ENCODE data around the gene UACA. TPM values are rescaled to one million over a fixed set of nuclear protein-coding genes. Genes with fewer than 3 reads are reported as not detected.
"Not testable (repeated sequence)": the region's sequence is repeated elsewhere in the genome, so short reads cannot be mapped to it uniquely, and the experiment has no call there.

UACA gene
- total and polyA plus RNA-seq, 2 experiments from 2014 or later: 21.5 to 35.8 TPM

DNA sequence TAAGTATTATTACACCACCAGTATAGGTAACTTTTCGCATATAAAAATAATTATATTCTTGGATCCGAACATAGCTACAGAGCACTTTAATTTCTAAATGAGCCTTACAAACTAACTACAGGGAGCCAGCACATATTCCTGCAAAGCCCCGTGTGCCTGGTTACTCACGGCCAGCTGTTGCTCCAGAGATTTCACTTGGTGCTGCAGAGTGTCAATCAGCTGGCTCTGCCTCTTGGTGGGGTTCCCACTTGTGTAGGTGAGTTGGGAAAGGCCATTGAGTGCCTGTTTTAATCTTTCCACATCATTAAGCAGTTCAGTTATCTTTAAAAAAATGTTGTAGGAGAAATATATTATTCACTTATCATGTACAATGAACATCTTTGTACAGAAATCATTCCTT, 98.9 kb downstream of the UACA start:
- Histone ChIP-seq H3K9me2 (ENCODE audit: insufficient read depth) (no peaks in the 10 kb centered on the region), H3K27me3 (ENCODE audit: insufficient read depth) (no peaks in the 10 kb centered on the region), H4K20me1 (replicated peaks; ENCODE audit: insufficient read depth) (no peaks in the 10 kb centered on the region), H2AFZ (no peak overlapping the region), H3K4me2 (no peak overlapping the region), H3K36me3 (ENCODE audit: insufficient read depth) (no peaks in the 10 kb centered on the region), H3K79me2 (replicated peaks; ENCODE audit: insufficient read depth) (no peaks in the 10 kb centered on the region), H3K27ac (ENCODE audit: low read depth) (no peak overlapping the region), H3K4me3 (no peak overlapping the region), H3F3A (replicated peaks; ENCODE audit: low read depth) (no peaks in the 10 kb centered on the region), H3K4me1 (ENCODE audit: insufficient read depth) (peaks cover 43% of the 10 kb centered on the region)
- Mint-ChIP-seq H3K27ac (no peak overlapping the region), H3K4me3 (no peak overlapping the region), H3K27me3 (ENCODE audit: insufficient read depth, low read depth, poor library complexity) (no peaks in the 10 kb centered on the region), H3K4me1 (peaks cover 10% of the 10 kb centered on the region), H3K9me3 (0 out of 3 replicates have a peak, but pooled peaks cover 4% of the 10 kb centered on the region), H3K36me3 (ENCODE audit: low read depth) (peaks cover 3% of the 10 kb centered on the region; the same call in 2 of the 3 replicates)
- TF ChIP-seq ZNF331 (CRISPR knock-in tag; IDR thresholded peaks at IDR 0.05; ENCODE audit: low read depth) (no peak), ZNF114 (CRISPR knock-in tag; IDR thresholded peaks at IDR 0.05) (no peak), POLR2AphosphoS5 (IDR thresholded peaks at IDR 0.05; ENCODE audit: low read depth) (no peak)
- ATAC-seq (no peak), DNase-seq (ENCODE audit: low spot score) (no peak)

GRCh38 chr15:70663069-70663468, 100.3 kb downstream of the UACA start:
- peaks cover 10% of the 10 kb centered on the region for H3K4me1 Mint-ChIP-seq
- H3K27ac Mint-ChIP-seq; DNase-seq (ENCODE audit: low spot score); H3K27me3 Mint-ChIP-seq (ENCODE audit: insufficient read depth, low read depth, poor library complexity); H4K20me1 ChIP-seq (replicated peaks; ENCODE audit: insufficient read depth); H3K4me3 Mint-ChIP-seq; ATAC-seq; H3F3A ChIP-seq (replicated peaks; ENCODE audit: low read depth); H3K36me3 ChIP-seq (ENCODE audit: insufficient read depth); H3K4me3 ChIP-seq; H3K4me2 ChIP-seq; H3K9me2 ChIP-seq (ENCODE audit: insufficient read depth); H3K9me3 Mint-ChIP-seq; H2AFZ ChIP-seq; H3K27ac ChIP-seq (ENCODE audit: low read depth); H3K79me2 ChIP-seq (replicated peaks; ENCODE audit: insufficient read depth); H3K36me3 Mint-ChIP-seq (ENCODE audit: low read depth); H3K27me3 ChIP-seq (ENCODE audit: insufficient read depth): not testable (repeated sequence)
- H3K4me1 ChIP-seq (ENCODE audit: insufficient read depth): peaks cover 28% of the 10 kb centered on the region

GRCh38 chr15:70659662-70660061, 103.7 kb downstream of the UACA start:
- H2AFZ ChIP-seq: no peak overlapping the region
- H3K4me3 ChIP-seq: no peak overlapping the region
- peaks cover 3% of the 10 kb centered on the region; the same call in 2 of the 3 replicates for H3K36me3 Mint-ChIP-seq (ENCODE audit: low read depth)
- H3K9me2 ChIP-seq (ENCODE audit: insufficient read depth): no peaks in the 10 kb centered on the region
- no peaks in the 10 kb centered on the region for H3K27me3 ChIP-seq (ENCODE audit: insufficient read depth)
- no peaks in the 10 kb centered on the region for H3K27me3 Mint-ChIP-seq (ENCODE audit: insufficient read depth, low read depth, poor library complexity)
- TF ChIP-seq, protein P1, sequence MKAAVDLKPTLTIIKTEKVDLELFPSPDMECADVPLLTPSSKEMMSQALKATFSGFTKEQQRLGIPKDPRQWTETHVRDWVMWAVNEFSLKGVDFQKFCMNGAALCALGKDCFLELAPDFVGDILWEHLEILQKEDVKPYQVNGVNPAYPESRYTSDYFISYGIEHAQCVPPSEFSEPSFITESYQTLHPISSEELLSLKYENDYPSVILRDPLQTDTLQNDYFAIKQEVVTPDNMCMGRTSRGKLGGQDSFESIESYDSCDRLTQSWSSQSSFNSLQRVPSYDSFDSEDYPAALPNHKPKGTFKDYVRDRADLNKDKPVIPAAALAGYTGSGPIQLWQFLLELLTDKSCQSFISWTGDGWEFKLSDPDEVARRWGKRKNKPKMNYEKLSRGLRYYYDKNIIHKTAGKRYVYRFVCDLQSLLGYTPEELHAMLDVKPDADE (IDR thresholded peaks at IDR 0.05): no peak
- H3K4me1 Mint-ChIP-seq: peaks cover 10% of the 10 kb centered on the region
- no peaks in the 10 kb centered on the region for H3K36me3 ChIP-seq (ENCODE audit: insufficient read depth)
- no peak overlapping the region for H3K4me2 ChIP-seq
- no peak overlapping the region for H3K4me3 Mint-ChIP-seq
- ATAC-seq (no peak), DNase-seq (ENCODE audit: low spot score) (no peak)
- 0 out of 3 replicates have a peak, but pooled peaks cover 4% of the 10 kb centered on the region for H3K9me3 Mint-ChIP-seq
- H3K79me2 ChIP-seq (replicated peaks; ENCODE audit: insufficient read depth): no peaks in the 10 kb centered on the region
- H3K27ac Mint-ChIP-seq: no peak overlapping the region
- H3K27ac ChIP-seq (ENCODE audit: low read depth): no peak overlapping the region
- H4K20me1 ChIP-seq (replicated peaks; ENCODE audit: insufficient read depth): no peaks in the 10 kb centered on the region
- peaks cover 11% of the 10 kb centered on the region; the same call in 1 of the 2 replicates for H3K4me1 ChIP-seq (ENCODE audit: insufficient read depth)
- H3F3A ChIP-seq (replicated peaks; ENCODE audit: low read depth): no peaks in the 10 kb centered on the region

DNA sequence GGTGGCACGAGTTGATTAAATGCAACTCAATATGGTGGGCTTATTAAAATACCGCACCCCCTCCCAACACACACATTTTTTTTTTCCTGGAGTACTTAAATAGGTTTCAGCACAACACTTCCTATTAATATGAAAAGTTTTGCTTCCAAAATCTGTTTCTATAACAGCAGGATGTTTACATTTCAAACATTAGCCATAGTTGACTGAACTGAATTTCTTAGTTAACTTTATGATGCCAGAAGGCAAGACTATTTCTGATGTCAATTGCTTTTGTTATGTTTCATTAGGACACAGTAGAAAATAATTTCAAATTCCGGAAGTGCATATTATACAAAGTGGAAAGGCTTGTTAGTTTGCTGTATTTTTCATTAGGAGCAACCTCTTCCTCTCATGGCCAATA, 104.7 kb downstream of the UACA start:
- Histone ChIP-seq H3K36me3 (ENCODE audit: insufficient read depth) (no peaks in the 10 kb centered on the region), H3K9me2 (ENCODE audit: insufficient read depth) (no peaks in the 10 kb centered on the region), H2AFZ (no peak overlapping the region), H3F3A (replicated peaks; ENCODE audit: low read depth) (no peaks in the 10 kb centered on the region), H3K4me3 (no peak overlapping the region), H4K20me1 (replicated peaks; ENCODE audit: insufficient read depth) (no peaks in the 10 kb centered on the region), H3K4me2 (no peak overlapping the region), H3K27ac (ENCODE audit: low read depth) (no peak overlapping the region), H3K27me3 (ENCODE audit: insufficient read depth) (no peaks in the 10 kb centered on the region), H3K4me1 (ENCODE audit: insufficient read depth) (peaks cover 11% of the 10 kb centered on the region; the same call in 1 of the 2 replicates), H3K79me2 (replicated peaks; ENCODE audit: insufficient read depth) (no peaks in the 10 kb centered on the region)
- peaks cover 10% of the 10 kb centered on the region for H3K4me1 Mint-ChIP-seq
- no peak overlapping the region for H3K27ac Mint-ChIP-seq
- 0 out of 3 replicates have a peak, but pooled peaks cover 4% of the 10 kb centered on the region for H3K9me3 Mint-ChIP-seq
- peaks cover 3% of the 10 kb centered on the region; the same call in 2 of the 3 replicates for H3K36me3 Mint-ChIP-seq (ENCODE audit: low read depth)
- no peak for ATAC-seq
- H3K27me3 Mint-ChIP-seq (ENCODE audit: insufficient read depth, low read depth, poor library complexity): no peaks in the 10 kb centered on the region
- no peak overlapping the region for H3K4me3 Mint-ChIP-seq
- DNase-seq (ENCODE audit: low spot score): no peak
- TF ChIP-seq CREB1 (CRISPR knock-in tag; IDR thresholded peaks at IDR 0.05; ENCODE audit: low read depth) (no peak), POLR2AphosphoS5 (IDR thresholded peaks at IDR 0.05; ENCODE audit: low read depth) (no peak), CTCF (conservative IDR thresholded peaks at IDR 0.05; ENCODE audit: low read depth in 2 of 2) (no peak), JUNB (IDR thresholded peaks at IDR 0.05; ENCODE audit: unreplicated experiment) (no peak), ZNF114 (CRISPR knock-in tag; IDR thresholded peaks at IDR 0.05) (no peak), ZNF331 (CRISPR knock-in tag; IDR thresholded peaks at IDR 0.05; ENCODE audit: low read depth) (no peak)
- TF ChIP-seq, protein P2, sequence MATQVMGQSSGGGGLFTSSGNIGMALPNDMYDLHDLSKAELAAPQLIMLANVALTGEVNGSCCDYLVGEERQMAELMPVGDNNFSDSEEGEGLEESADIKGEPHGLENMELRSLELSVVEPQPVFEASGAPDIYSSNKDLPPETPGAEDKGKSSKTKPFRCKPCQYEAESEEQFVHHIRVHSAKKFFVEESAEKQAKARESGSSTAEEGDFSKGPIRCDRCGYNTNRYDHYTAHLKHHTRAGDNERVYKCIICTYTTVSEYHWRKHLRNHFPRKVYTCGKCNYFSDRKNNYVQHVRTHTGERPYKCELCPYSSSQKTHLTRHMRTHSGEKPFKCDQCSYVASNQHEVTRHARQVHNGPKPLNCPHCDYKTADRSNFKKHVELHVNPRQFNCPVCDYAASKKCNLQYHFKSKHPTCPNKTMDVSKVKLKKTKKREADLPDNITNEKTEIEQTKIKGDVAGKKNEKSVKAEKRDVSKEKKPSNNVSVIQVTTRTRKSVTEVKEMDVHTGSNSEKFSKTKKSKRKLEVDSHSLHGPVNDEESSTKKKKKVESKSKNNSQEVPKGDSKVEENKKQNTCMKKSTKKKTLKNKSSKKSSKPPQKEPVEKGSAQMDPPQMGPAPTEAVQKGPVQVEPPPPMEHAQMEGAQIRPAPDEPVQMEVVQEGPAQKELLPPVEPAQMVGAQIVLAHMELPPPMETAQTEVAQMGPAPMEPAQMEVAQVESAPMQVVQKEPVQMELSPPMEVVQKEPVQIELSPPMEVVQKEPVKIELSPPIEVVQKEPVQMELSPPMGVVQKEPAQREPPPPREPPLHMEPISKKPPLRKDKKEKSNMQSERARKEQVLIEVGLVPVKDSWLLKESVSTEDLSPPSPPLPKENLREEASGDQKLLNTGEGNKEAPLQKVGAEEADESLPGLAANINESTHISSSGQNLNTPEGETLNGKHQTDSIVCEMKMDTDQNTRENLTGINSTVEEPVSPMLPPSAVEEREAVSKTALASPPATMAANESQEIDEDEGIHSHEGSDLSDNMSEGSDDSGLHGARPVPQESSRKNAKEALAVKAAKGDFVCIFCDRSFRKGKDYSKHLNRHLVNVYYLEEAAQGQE (IDR thresholded peaks at IDR 0.05; ENCODE audit: unreplicated experiment): no peak

Data from GM23338 (cell line).